HUES48 (cell line): Measurements from ENCODE around the gene FHOD1.

Experiments
- H3K27ac ChIP-seq: one replicate; pipeline ENCODE4 v1.7.0; 2013; ENCODE audit warnings: low read depth, low read length, inconsistent platforms
- H3K27me3 ChIP-seq: 2 replicates; pipeline ENCODE4 v1.6.1; 2013; ENCODE audit warnings: mild to moderate bottlenecking, low read length; ENCODE audit not compliant: control insufficient read depth, insufficient read depth
- H3K36me3 ChIP-seq: 2 replicates; pipeline ENCODE4 v1.6.1; 2013; ENCODE audit warnings: low read length; ENCODE audit not compliant: control insufficient read depth, insufficient read depth
- H3K4me1 ChIP-seq: 2 replicates; pipeline ENCODE4 v1.6.1; 2013; ENCODE audit warnings: mild to moderate bottlenecking, low read length; ENCODE audit not compliant: control insufficient read depth, insufficient read depth
- H3K4me3 ChIP-seq: 2 replicates; pipeline ENCODE4 v1.5.1; 2013; ENCODE audit warnings: mild to moderate bottlenecking, low read depth, low read length
- H3K9ac ChIP-seq: 2 replicates; pipeline ENCODE4 v1.6.1; 2013; ENCODE audit warnings: mild to moderate bottlenecking, low read depth, low read length, moderate library complexity
- H3K9me3 ChIP-seq: 2 replicates; pipeline ENCODE4 v1.6.1; 2013; ENCODE audit warnings: low read length; ENCODE audit not compliant: control insufficient read depth, insufficient read depth

The FHOD1 gene

GRCh38 chr16:67271446-67271845 lies 24.2 kb upstream of the FHOD1 start:
- Histone ChIP-seq H3K27ac (no peak overlapping the region), H3K27me3 (no peaks in the 10 kb centered on the region), H3K4me1 (0 out of 2 replicates have a peak, but pooled peaks cover 4% of the 10 kb centered on the region), H3K4me3 (no peak overlapping the region), H3K9ac (no peak overlapping the region), H3K9me3 (no peaks in the 10 kb centered on the region), H3K36me3 (no peaks in the 10 kb centered on the region)

DNA sequence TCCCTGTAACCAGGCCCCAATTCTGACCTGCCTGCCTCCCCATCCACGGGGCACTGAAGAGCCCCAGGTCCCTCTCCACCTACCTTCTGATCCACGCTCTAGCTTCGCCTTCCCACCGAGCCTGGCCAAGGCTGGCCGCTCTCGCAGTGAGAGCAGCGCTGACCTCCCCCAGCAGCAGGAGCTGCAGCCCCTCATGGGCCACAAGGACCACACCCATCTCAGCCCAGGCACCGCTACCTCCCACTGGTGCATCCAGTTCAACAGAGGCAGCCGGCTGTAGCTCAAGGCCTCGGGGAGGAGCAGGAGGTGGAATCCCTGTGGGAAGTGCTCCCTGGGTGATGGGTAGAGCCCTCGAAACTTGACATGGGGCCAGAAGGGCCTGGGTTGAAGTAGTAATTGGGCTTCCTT lies 23.7 kb upstream of the FHOD1 start:
- no peaks in the 10 kb centered on the region for H3K27me3 ChIP-seq
- H3K9me3 ChIP-seq, result no peaks in the 10 kb centered on the region
- H3K4me1 ChIP-seq, result 0 out of 2 replicates have a peak, but pooled peaks cover 4% of the 10 kb centered on the region
- no peak overlapping the region for H3K4me3 ChIP-seq
- no peak overlapping the region for H3K9ac ChIP-seq
- H3K36me3 ChIP-seq, result no peaks in the 10 kb centered on the region
- H3K27ac ChIP-seq, result no peak overlapping the region

DNA sequence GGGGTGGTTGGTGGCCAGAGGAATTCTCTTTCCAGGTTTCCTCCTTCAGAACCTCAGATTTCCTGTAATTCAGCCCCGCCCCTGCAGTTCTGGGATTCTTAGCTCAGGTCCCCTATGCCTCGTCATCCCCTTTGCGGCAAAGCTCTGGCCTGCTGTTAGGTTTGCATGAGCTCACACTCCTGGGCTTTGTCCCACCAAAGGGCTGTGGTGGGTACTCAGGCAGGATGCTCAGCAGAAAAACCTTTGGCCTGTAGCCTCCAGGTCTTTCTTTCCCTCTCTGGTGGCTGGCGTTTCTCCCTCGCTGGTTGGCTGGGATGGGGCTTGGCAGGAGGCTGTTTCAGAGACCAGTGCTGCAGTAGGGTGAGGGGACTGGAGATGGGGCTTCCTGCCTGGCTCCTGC lies 22.5 kb upstream of the FHOD1 start:
- H3K27ac ChIP-seq, result no peak overlapping the region
- no peak overlapping the region for H3K9ac ChIP-seq
- 0 out of 2 replicates have a peak, but pooled peaks cover 4% of the 10 kb centered on the region for H3K4me1 ChIP-seq
- no peaks in the 10 kb centered on the region for H3K36me3 ChIP-seq
- H3K9me3 ChIP-seq, result no peaks in the 10 kb centered on the region
- 0 out of 2 replicates have a peak, but pooled peaks cover 2% of the 10 kb centered on the region for H3K27me3 ChIP-seq
- H3K4me3 ChIP-seq, result no peak overlapping the region

DNA sequence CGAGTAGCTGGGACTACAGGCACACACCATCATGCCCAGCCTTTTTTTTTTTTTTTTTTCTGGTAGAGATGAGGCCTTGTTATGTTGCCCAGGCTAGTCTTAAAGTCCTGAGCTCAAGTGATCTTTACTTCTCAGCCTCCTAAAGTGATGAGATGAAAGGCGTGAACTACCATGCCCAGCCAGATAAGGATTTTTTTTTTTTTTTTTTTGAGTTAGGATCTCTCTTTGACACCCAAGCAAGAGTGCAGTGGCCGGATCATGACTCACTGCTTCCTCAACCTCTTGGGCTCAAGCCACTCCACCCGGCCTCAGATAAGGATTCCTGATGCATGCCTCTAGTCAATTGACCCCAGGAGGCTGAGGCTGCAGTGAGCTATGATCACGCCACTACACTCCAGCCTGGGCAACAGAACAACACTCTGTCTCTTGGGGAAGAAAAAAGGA lies 20.9 kb upstream of the FHOD1 start:
- 0 out of 2 replicates have a peak, but pooled peaks cover 4% of the 10 kb centered on the region for H3K4me1 ChIP-seq
- H3K27ac ChIP-seq, result no peak overlapping the region
- H3K36me3 ChIP-seq, result no peaks in the 10 kb centered on the region
- no peak overlapping the region for H3K9ac ChIP-seq
- H3K4me3 ChIP-seq, result no peak overlapping the region
- H3K9me3 ChIP-seq, result no peaks in the 10 kb centered on the region
- 0 out of 2 replicates have a peak, but pooled peaks cover 5% of the 10 kb centered on the region for H3K27me3 ChIP-seq

DNA sequence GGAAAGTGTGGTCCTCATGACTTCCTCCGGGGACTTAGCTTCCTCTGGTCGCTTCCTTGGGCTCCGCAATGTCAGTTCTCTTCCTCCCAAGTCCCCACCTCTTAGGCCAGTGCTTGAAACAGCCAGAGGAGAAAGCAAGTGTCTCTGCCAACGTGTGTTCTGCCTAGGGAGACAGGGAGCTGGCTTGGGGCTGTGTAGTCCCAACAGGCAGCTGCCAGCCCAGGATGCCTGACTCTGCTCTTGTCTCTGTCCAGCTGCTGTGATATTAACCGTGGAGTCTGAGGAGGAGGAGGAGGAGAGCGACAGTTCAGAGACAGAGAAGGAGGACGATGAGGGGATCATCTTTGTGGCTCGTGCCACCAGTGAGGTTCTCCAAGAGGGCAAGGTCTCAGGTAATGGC lies 18.6 kb upstream of the FHOD1 start:
- H3K9ac ChIP-seq, result no peak overlapping the region
- H3K4me3 ChIP-seq, result no peak overlapping the region
- H3K9me3 ChIP-seq, result no peaks in the 10 kb centered on the region
- no peak overlapping the region for H3K27ac ChIP-seq
- 0 out of 2 replicates have a peak, but pooled peaks cover 4% of the 10 kb centered on the region for H3K4me1 ChIP-seq
- no peaks in the 10 kb centered on the region for H3K36me3 ChIP-seq
- H3K27me3 ChIP-seq, result 0 out of 2 replicates have a peak, but pooled peaks cover 5% of the 10 kb centered on the region

DNA sequence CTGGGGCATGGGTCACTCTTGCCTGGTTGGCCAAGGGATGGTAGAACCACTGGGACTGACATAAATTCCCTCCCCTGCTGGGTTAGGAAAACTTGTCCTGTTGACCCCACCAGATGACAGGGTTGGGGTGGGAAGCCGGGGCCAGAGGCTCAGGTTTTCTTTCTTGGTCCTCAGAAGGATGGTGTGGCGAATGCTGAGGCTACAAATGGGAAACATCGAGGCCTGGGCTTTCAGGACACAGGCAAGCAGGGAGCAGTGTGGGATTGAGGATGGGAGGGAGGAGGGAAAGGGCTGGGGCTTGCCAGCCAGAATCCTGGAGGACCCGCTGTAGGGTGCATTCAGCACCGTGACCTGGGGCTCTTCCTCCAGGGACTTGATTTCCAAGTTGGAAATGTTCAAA lies 17.6 kb upstream of the FHOD1 start:
- Histone ChIP-seq H3K9ac (no peak overlapping the region), H3K27ac (no peak overlapping the region), H3K9me3 (no peaks in the 10 kb centered on the region), H3K36me3 (no peaks in the 10 kb centered on the region), H3K4me3 (no peak overlapping the region), H3K4me1 (0 out of 2 replicates have a peak, but pooled peaks cover 4% of the 10 kb centered on the region), H3K27me3 (0 out of 2 replicates have a peak, but pooled peaks cover 5% of the 10 kb centered on the region)

DNA sequence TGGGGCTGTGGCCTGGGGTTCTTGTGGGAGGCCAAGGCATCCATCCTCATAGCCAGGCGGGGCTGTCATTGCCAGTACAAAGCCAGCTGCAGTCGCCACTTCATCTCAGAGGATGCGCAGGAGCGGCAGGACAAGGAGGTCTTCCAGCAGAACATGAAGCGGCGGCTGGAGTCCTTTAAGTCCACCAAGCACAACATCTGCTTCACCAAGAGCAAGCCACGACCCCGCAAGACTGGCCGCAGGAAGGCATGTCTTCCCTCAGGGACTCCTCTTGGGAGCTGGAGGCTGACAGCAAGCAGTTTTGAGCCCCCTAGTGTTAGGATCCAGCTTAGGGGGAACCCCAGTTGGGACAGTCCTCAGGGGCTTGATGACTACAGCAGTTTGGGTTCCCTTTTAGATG lies 17.0 kb upstream of the FHOD1 start:
- H3K9ac ChIP-seq, result no peak overlapping the region
- H3K27me3 ChIP-seq, result 0 out of 2 replicates have a peak, but pooled peaks cover 5% of the 10 kb centered on the region
- no peaks in the 10 kb centered on the region for H3K36me3 ChIP-seq
- no peak overlapping the region for H3K4me3 ChIP-seq
- H3K9me3 ChIP-seq, result no peaks in the 10 kb centered on the region
- no peak overlapping the region for H3K27ac ChIP-seq
- no peaks in the 10 kb centered on the region for H3K4me1 ChIP-seq

DNA sequence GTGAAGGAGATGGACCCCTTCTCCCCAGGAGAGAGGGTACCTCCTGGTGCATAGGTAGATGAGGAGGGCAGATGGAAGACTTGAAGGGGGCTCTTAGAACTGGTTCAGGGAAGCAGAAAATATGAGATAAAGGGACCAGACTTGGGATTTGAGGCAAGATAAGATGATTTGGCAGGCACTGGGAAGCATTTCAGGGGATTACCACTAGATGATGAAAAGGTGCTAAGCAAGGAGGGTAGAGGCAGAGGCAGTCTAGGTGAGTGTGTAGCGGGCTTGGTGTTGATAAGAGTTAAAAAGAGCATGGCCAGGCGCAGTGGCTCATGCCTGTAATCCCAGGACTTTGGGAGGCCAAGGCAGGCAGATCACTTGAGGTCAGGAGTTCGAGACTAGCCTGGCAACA lies 15.9 kb upstream of the FHOD1 start:
- 0 out of 2 replicates have a peak, but pooled peaks cover 5% of the 10 kb centered on the region for H3K27me3 ChIP-seq
- no peaks in the 10 kb centered on the region for H3K9me3 ChIP-seq
- H3K36me3 ChIP-seq, result no peaks in the 10 kb centered on the region
- H3K27ac ChIP-seq, result no peak overlapping the region
- no peaks in the 10 kb centered on the region for H3K4me1 ChIP-seq
- H3K4me3 ChIP-seq, result no peak overlapping the region
- H3K9ac ChIP-seq, result no peak overlapping the region

DNA sequence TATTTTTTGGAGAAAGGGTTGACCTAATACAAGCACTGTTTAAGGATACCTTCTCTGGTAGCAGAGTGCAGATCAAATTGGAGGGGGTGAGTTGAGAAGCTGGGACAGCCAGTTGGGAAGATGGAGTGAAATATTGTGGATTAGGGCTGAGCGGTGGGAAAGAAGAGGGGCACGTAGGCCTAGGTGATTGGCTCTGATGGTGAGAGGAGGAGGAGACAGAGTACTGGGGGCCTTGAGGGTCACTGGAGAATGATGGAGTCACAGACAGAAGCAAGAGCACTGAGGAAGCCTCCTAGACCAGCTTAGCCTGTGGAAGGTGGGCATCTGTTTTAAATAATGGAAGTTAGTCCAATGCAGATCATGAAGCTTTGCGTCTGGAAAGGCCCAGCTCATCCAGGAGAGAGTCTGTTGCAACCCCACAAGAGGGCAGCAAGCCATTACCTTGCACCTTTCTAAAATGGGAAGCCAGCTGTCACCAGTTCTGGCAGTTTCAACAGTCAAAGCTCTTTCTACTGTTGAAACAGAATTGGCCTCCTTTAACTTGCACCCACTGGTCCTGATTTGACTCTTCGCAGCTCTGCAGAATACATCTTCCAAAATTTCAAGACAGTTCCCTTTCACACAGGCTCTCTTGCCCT lies 13.3 kb upstream of the FHOD1 start:
- no peaks in the 10 kb centered on the region; the same call in 1 of the 2 replicates for H3K36me3 ChIP-seq
- H3K4me1 ChIP-seq, result no peaks in the 10 kb centered on the region
- no peak overlapping the region for H3K9ac ChIP-seq
- no peak overlapping the region for H3K27ac ChIP-seq
- H3K9me3 ChIP-seq, result no peaks in the 10 kb centered on the region
- no peak overlapping the region for H3K4me3 ChIP-seq
- H3K27me3 ChIP-seq, result 0 out of 2 replicates have a peak, but pooled peaks cover 5% of the 10 kb centered on the region

DNA sequence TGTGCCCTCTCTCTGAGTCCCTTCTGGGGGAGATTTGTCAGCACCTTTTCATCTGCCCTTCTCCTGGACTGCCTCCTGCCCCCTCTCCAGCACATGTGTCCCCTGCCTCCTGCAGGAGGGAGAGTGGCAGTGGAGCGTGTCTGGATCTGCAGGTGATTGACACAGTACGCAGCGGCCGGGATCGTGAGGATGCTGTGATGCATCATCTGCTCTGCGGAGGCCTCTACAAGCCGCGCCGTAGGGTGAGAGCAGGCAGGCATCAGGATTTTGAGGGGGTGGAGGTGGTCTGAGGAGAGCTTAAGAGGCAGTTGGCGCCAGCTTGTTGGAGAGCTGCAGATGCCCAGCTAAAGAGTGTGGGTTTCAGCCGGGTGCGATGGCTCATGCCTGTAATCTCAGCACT lies 12.4 kb upstream of the FHOD1 start:
- Histone ChIP-seq H3K27ac (no peak overlapping the region), H3K4me3 (no peak overlapping the region), H3K36me3 (peaks cover 7% of the 10 kb centered on the region; the same call in 1 of the 2 replicates), H3K9ac (no peak overlapping the region), H3K4me1 (no peaks in the 10 kb centered on the region), H3K9me3 (no peaks in the 10 kb centered on the region), H3K27me3 (0 out of 2 replicates have a peak, but pooled peaks cover 3% of the 10 kb centered on the region)

- no peak overlapping the region for H3K4me3 ChIP-seq
- H3K9me3 ChIP-seq, result no peaks in the 10 kb centered on the region
- H3K27ac ChIP-seq, result no peak overlapping the region
- H3K9ac ChIP-seq, result no peak overlapping the region
- H3K36me3 ChIP-seq, result peaks cover 8% of the 10 kb centered on the region; the same call in 1 of the 2 replicates
- H3K4me1 ChIP-seq, result no peaks in the 10 kb centered on the region
- H3K27me3 ChIP-seq, result no peaks in the 10 kb centered on the region
Observed at GRCh38 chr16:67258161-67258835, 11.0 kb upstream of the FHOD1 start.
